H9 (cell line): ENCODE measurements around the gene CAPN9. TPM values are rescaled to one million over a fixed set of nuclear protein-coding genes. Genes with fewer than 3 reads are reported as not detected.

Experiments used
- DNase-seq: peaks from one replicate; pipeline ENCODE4 v3.0.0-alpha.2; 2017
- H2AFZ ChIP-seq: one replicate; pipeline ENCODE4 v1.6.1; 2013; ENCODE audit warnings: mild to moderate bottlenecking, low read length, control low read depth, moderate library complexity
- H2AK5ac ChIP-seq: 2 replicates; pipeline ENCODE4 v1.6.1; 2013; ENCODE audit warnings: low read length, control low read depth, mixed read lengths; ENCODE audit not compliant: insufficient read length
- H2BK120ac ChIP-seq: one replicate; pipeline ENCODE4 v1.6.1; 2013; ENCODE audit warnings: low read depth, mild to moderate bottlenecking, low read length, control low read depth, inconsistent platforms; ENCODE audit not compliant: poor library complexity, severe bottlenecking
- H2BK12ac ChIP-seq: 2 replicates; pipeline ENCODE4 v1.6.1; 2013; ENCODE audit warnings: low read length, control low read depth, mixed read lengths, low read depth; ENCODE audit not compliant: insufficient read length
- H2BK15ac ChIP-seq: 2 replicates; pipeline ENCODE4 v1.6.1; 2013; ENCODE audit warnings: low read depth, low read length, control low read depth
- H2BK20ac ChIP-seq: one replicate; pipeline ENCODE4 v1.6.1; 2013; ENCODE audit warnings: low read depth, mild to moderate bottlenecking, low read length, control low read depth, inconsistent platforms; ENCODE audit not compliant: poor library complexity, severe bottlenecking
- H2BK5ac ChIP-seq: 2 replicates; pipeline ENCODE4 v1.6.1; 2013; ENCODE audit warnings: low read length, control low read depth, mixed read lengths; ENCODE audit not compliant: insufficient read length
- H3K14ac ChIP-seq: 2 replicates; pipeline ENCODE4 v1.6.1; 2013; ENCODE audit warnings: low read length, control low read depth; ENCODE audit not compliant: insufficient read depth
- H3K18ac ChIP-seq: 2 replicates; pipeline ENCODE4 v1.6.1; 2013; ENCODE audit warnings: low read depth, mild to moderate bottlenecking, mixed read lengths, low read length, control low read depth; ENCODE audit not compliant: insufficient read length
- H3K23ac ChIP-seq: 2 replicates; pipeline ENCODE4 v1.6.1; 2013; ENCODE audit warnings: low read length, control low read depth, mixed read lengths, low read depth; ENCODE audit not compliant: insufficient read length
- H3K23me2 ChIP-seq: 2 replicates; pipeline ENCODE4 v1.6.1; 2013; ENCODE audit warnings: low read depth, mild to moderate bottlenecking, mixed read lengths, low read length, control low read depth; ENCODE audit not compliant: insufficient read length, poor library complexity, severe bottlenecking
- H3K27ac ChIP-seq: 2 replicates; pipeline ENCODE4 v1.5.1; 2013; ENCODE audit warnings: low read length, control low read depth, mixed read lengths, low read depth; ENCODE audit not compliant: insufficient read length
- H3K27me3 ChIP-seq: 2 replicates; pipeline ENCODE4 v1.6.1; 2013; ENCODE audit warnings: low read length, control low read depth, inconsistent platforms; ENCODE audit not compliant: insufficient read depth
- H3K4ac ChIP-seq: 2 replicates; pipeline ENCODE4 v1.6.1; 2013; ENCODE audit warnings: low read depth, mild to moderate bottlenecking, control low read depth, inconsistent platforms, low read length, moderate library complexity
- H3K4me1 ChIP-seq: 2 replicates; pipeline ENCODE4 v1.6.1; 2013; ENCODE audit warnings: low read length, control low read depth, inconsistent platforms; ENCODE audit not compliant: insufficient read depth
- H3K4me2 ChIP-seq: 2 replicates; pipeline ENCODE4 v1.6.1; 2013; ENCODE audit warnings: low read length, control low read depth, mixed read lengths; ENCODE audit not compliant: insufficient read length, insufficient read depth
- H3K56ac ChIP-seq: 2 replicates; pipeline ENCODE4 v1.6.1; 2013; ENCODE audit warnings: low read depth, mild to moderate bottlenecking, mixed read lengths, low read length, control low read depth; ENCODE audit not compliant: insufficient read length
- H3K79me1 ChIP-seq: 2 replicates; pipeline ENCODE4 v1.6.1; 2013; ENCODE audit warnings: low read depth, mild to moderate bottlenecking, moderate library complexity, low read length, control low read depth, inconsistent platforms; ENCODE audit not compliant: insufficient read depth, poor library complexity, severe bottlenecking
- H3K79me2 ChIP-seq: 2 replicates; pipeline ENCODE4 v1.6.1; 2013; ENCODE audit warnings: low read length, control low read depth, inconsistent platforms; ENCODE audit not compliant: insufficient read depth
- H3K9ac ChIP-seq: 2 replicates; pipeline ENCODE4 v1.6.1; 2013; ENCODE audit warnings: low read length, control low read depth, mixed read lengths; ENCODE audit not compliant: insufficient read length; ENCODE audit errors: extremely low read depth
- H3K9me3 ChIP-seq: one replicate; pipeline ENCODE4 v1.6.1; 2013; ENCODE audit warnings: low read depth, low read length, inconsistent platforms; ENCODE audit not compliant: control insufficient read depth
- H3T11ph ChIP-seq: one replicate; pipeline ENCODE4 v1.6.1; 2013; ENCODE audit warnings: mild to moderate bottlenecking, low read length, control low read depth, inconsistent platforms
- H4K20me1 ChIP-seq: one replicate; pipeline ENCODE4 v1.6.1; 2013; ENCODE audit not compliant: control insufficient read depth, insufficient read length, insufficient read depth
- H4K5ac ChIP-seq: 2 replicates; pipeline ENCODE4 v1.6.1; 2013; ENCODE audit warnings: low read depth, mild to moderate bottlenecking, mixed read lengths, low read length, control low read depth; ENCODE audit not compliant: insufficient read length
- H4K8ac ChIP-seq: replicated peaks from 2 replicates; pipeline ENCODE4 v1.6.1; 2013; ENCODE audit warnings: low read length, control low read depth, mixed read lengths, low read depth; ENCODE audit not compliant: insufficient read length
- H4K91ac ChIP-seq: 2 replicates; pipeline ENCODE4 v1.6.1; 2013; ENCODE audit warnings: low read depth, mild to moderate bottlenecking, moderate library complexity, mixed read lengths, low read length, control low read depth; ENCODE audit not compliant: insufficient read length
- H3K27ac Mint-ChIP-seq, 3 experiments: 2 replicates in 2 of 3; 3 replicates in 1 of 3; pipeline ENCODE4 v1.8.0; 2020 to 2021; ENCODE audit warnings: mixed read lengths in 3 of 3, mild to moderate bottlenecking in 1 of 3, moderate library complexity in 1 of 3
- H3K27me3 Mint-ChIP-seq: 2 replicates; pipeline ENCODE4 v1.8.0; 2021; ENCODE audit warnings: low read depth, mild to moderate bottlenecking, moderate library complexity, mixed read lengths
- H3K36me3 Mint-ChIP-seq, 3 experiments: 2 replicates in 2 of 3; 3 replicates in 1 of 3; pipeline ENCODE4 v1.8.0; 2020 to 2021; ENCODE audit warnings: low read depth in 3 of 3, mixed read lengths in 3 of 3; ENCODE audit not compliant: insufficient read depth in 1 of 3
- H3K4me1 Mint-ChIP-seq, 2 experiments: 2 replicates each; pipeline ENCODE4 v1.8.0; 2020; ENCODE audit warnings: mixed read lengths in 2 of 2
- H3K4me3 Mint-ChIP-seq, 2 experiments: 2 replicates in 1 of 2; 3 replicates in 1 of 2; pipeline ENCODE4 v1.8.0; 2020 to 2021; ENCODE audit warnings: mild to moderate bottlenecking in 2 of 2, mixed read lengths in 2 of 2, moderate library complexity in 1 of 2
- H3K9me3 Mint-ChIP-seq, 2 experiments: 2 replicates in 1 of 2; 3 replicates in 1 of 2; pipeline ENCODE4 v1.8.0; 2020; ENCODE audit warnings: mild to moderate bottlenecking in 2 of 2, mixed read lengths in 2 of 2, moderate library complexity in 1 of 2
- CTCF ChIP-seq: fragments of 200-600 bp; sonication (generic); conservative IDR thresholded peaks from 3 replicates; pipeline ENCODE4 v1.8.0; 2021; ENCODE audit warnings: antibody characterized with exemption, mild to moderate bottlenecking
- WGBS: extraction: QIAGEN DNeasy Blood & Tissue Kit; methylation state at CpG from one replicate; pipeline ENCODE4 v1.1.7; 2013; ENCODE audit warnings: missing lambda C conversion rate, low lambda C conversion rate, mixed read lengths; ENCODE audit not compliant: insufficient read length; ENCODE audit errors: extremely low coverage; 5-methylcytosine and 5-hydroxymethylcytosine counted together
- total RNA-seq: library from RNA; stranded (reverse); gene quantifications from 2 replicates; pipeline ENCODE4 v1.2.1, GENCODE V29; 2021

CAPN9 gene
- total RNA-seq, 1 experiment from 2014 or later: 0.22 TPM

DNA sequence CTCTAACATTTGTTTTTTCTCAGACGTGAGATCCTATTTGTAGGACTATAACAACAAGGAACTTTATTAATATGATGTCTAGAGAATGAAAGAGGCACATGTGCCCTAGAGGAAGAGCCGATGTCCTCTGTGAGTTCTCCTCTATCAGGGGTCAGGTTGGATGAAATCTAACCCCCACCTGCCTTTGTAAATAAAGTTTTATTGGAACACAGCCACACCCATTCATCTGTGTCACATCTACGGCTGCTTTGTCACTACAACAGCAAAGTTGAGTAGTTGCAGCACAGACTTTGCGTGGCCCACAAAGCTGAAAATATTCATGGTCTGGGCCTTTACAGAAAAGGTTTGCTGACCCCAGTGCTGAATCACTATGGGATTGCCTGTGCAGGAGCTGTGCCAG, 571 bp upstream of the CAPN9 start:
- Mint-ChIP-seq H3K27me3 (peaks cover 9% of the 10 kb centered on the region), H3K36me3 (no peaks in the 10 kb centered on the region; a peak in 1 of 7 replicates), H3K9me3 (no peaks in the 10 kb centered on the region), H3K27ac (no peak overlapping the region), H3K4me1 (peaks cover 33 to 50% of the 10 kb centered on the region in 2 experiments), H3K4me3 (no peak overlapping the region)
- Histone ChIP-seq H3K79me1 (no peaks in the 10 kb centered on the region), H3K4me2 (no peak overlapping the region), H3K27ac (no peak overlapping the region), H2AFZ (no peak overlapping the region), H2BK12ac (no peak overlapping the region), H3K23me2 (no peaks in the 10 kb centered on the region), H3K4me1 (no peaks in the 10 kb centered on the region; the same call in 1 of the 2 replicates), H3T11ph (no peak overlapping the region), H2BK20ac (no peak overlapping the region), H3K9me3 (no peaks in the 10 kb centered on the region), H2BK5ac (no peak overlapping the region), H3K79me2 (no peaks in the 10 kb centered on the region), H3K14ac (no peak overlapping the region), H3K56ac (no peak overlapping the region), H2AK5ac (no peak overlapping the region), H3K23ac (no peak overlapping the region), H4K20me1 (no peaks in the 10 kb centered on the region), H3K18ac (no peak overlapping the region), H3K27me3 (no peaks in the 10 kb centered on the region), H4K8ac (no peak overlapping the region), H2BK120ac (no peak overlapping the region), H2BK15ac (no peak overlapping the region), H4K91ac (no peak overlapping the region), H3K9ac (no peak overlapping the region), H3K4ac (no peak overlapping the region), H4K5ac (no peak overlapping the region)
- WGBS: no CpG with 5 or more reads among the region's 4 CpGs
- DNase-seq: no peak
- no peak for TF ChIP-seq CTCF
